ENCODE data around the gene ANKRD65.

DNA sequence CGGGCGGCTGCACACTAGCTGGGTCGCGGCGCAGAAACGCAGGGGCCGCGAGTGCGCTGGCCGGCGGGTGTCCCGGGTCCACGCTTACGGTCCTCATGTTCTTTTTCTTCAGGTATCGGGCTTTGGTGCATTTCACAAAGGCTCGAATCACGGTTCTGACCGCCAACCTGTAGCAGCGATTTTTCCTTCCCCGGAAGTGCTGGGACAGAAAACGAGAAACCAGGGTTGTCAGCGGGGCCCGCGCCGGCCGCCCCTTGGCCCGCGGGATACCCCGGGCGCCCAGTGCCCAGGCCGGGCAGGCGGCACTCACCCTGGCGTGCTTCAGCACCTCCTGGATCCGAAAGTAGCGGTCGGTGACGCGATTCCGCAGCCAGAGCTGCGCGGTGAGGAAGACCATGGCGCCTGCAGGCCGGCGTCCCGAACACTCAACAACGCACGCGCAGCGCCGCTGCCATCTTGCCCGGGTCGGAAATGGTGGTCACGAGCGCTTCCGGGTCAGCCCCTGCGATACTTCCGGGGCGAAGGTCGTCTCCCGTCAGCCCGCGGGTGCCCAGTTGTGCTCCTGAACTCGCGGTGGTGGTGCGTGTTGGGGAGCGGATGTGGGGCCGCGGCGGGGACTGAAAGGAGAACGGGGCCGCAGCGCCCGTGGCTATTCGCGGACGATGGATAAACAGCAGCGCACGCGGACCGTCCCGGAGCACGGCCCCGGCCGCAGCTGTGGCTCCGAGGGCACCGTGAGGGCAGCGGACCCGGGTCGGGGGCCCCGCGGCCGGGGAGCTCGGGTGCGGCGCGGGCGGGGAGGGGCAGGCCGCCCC is 14.0 kb downstream of the ANKRD65 start, which contains the start of gene MRPL20:
- TF ChIP-seq, protein P1, sequence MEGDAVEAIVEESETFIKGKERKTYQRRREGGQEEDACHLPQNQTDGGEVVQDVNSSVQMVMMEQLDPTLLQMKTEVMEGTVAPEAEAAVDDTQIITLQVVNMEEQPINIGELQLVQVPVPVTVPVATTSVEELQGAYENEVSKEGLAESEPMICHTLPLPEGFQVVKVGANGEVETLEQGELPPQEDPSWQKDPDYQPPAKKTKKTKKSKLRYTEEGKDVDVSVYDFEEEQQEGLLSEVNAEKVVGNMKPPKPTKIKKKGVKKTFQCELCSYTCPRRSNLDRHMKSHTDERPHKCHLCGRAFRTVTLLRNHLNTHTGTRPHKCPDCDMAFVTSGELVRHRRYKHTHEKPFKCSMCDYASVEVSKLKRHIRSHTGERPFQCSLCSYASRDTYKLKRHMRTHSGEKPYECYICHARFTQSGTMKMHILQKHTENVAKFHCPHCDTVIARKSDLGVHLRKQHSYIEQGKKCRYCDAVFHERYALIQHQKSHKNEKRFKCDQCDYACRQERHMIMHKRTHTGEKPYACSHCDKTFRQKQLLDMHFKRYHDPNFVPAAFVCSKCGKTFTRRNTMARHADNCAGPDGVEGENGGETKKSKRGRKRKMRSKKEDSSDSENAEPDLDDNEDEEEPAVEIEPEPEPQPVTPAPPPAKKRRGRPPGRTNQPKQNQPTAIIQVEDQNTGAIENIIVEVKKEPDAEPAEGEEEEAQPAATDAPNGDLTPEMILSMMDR (IDR thresholded peaks at IDR 0.05) = no peak
- peak in 1 of 2 donors; percentile 11 for TF ChIP-seq POLR2A (IDR thresholded peaks at IDR 0.05)

All from lower leg skin (tissue), 3 donors.